ENCODE measurements around the gene TIRAP.

- TF ChIP-seq, protein P1, sequence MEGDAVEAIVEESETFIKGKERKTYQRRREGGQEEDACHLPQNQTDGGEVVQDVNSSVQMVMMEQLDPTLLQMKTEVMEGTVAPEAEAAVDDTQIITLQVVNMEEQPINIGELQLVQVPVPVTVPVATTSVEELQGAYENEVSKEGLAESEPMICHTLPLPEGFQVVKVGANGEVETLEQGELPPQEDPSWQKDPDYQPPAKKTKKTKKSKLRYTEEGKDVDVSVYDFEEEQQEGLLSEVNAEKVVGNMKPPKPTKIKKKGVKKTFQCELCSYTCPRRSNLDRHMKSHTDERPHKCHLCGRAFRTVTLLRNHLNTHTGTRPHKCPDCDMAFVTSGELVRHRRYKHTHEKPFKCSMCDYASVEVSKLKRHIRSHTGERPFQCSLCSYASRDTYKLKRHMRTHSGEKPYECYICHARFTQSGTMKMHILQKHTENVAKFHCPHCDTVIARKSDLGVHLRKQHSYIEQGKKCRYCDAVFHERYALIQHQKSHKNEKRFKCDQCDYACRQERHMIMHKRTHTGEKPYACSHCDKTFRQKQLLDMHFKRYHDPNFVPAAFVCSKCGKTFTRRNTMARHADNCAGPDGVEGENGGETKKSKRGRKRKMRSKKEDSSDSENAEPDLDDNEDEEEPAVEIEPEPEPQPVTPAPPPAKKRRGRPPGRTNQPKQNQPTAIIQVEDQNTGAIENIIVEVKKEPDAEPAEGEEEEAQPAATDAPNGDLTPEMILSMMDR (IDR thresholded peaks at IDR 0.05; ENCODE audit: low read length) = no peak
- TF ChIP-seq EZH2 (optimal IDR thresholded peaks at IDR 0.05; ENCODE audit: low read depth, low read length) = no peak
- TF ChIP-seq EZH2phosphoT487 (IDR thresholded peaks at IDR 0.05; ENCODE audit: low read length) = no peak
Observed at GRCh38 chr11:126267650-126268049, 15.2 kb upstream of the TIRAP start.

Data from MM.1S (cell line).